VCaP (cell line): Measurements from ENCODE around the gene ABCC10.
"Not testable (repeated sequence)": the region's sequence is repeated elsewhere in the genome, so short reads cannot be mapped to it uniquely, and the experiment has no call there.

Experiments
- H3K27ac ChIP-seq: fragments of 450-650 bp; 2 replicates; pipeline ENCODE4 v1.5.1; 2017
- CTCF ChIP-seq: fragments of 450-650 bp; conservative IDR thresholded peaks from 2 replicates; pipeline ENCODE4 v1.5.1; 2017; ENCODE audit warnings: mild to moderate bottlenecking, moderate library complexity

The ABCC10 gene, protein sequence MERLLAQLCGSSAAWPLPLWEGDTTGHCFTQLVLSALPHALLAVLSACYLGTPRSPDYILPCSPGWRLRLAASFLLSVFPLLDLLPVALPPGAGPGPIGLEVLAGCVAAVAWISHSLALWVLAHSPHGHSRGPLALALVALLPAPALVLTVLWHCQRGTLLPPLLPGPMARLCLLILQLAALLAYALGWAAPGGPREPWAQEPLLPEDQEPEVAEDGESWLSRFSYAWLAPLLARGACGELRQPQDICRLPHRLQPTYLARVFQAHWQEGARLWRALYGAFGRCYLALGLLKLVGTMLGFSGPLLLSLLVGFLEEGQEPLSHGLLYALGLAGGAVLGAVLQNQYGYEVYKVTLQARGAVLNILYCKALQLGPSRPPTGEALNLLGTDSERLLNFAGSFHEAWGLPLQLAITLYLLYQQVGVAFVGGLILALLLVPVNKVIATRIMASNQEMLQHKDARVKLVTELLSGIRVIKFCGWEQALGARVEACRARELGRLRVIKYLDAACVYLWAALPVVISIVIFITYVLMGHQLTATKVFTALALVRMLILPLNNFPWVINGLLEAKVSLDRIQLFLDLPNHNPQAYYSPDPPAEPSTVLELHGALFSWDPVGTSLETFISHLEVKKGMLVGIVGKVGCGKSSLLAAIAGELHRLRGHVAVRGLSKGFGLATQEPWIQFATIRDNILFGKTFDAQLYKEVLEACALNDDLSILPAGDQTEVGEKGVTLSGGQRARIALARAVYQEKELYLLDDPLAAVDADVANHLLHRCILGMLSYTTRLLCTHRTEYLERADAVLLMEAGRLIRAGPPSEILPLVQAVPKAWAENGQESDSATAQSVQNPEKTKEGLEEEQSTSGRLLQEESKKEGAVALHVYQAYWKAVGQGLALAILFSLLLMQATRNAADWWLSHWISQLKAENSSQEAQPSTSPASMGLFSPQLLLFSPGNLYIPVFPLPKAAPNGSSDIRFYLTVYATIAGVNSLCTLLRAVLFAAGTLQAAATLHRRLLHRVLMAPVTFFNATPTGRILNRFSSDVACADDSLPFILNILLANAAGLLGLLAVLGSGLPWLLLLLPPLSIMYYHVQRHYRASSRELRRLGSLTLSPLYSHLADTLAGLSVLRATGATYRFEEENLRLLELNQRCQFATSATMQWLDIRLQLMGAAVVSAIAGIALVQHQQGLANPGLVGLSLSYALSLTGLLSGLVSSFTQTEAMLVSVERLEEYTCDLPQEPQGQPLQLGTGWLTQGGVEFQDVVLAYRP (N-terminal part only)

GRCh38 chr6:43427406-43428111, at the start of gene ABCC10:
Gene ABCC10, plus strand, starts transcription at chr6:43427541. Its CDS starts 438 bp downstream, at chr6:43427979.
- peak; percentile 59 for TF ChIP-seq CTCF
- H3K27ac ChIP-seq: peak within 1 kb of the TSS; percentile 87

DNA sequence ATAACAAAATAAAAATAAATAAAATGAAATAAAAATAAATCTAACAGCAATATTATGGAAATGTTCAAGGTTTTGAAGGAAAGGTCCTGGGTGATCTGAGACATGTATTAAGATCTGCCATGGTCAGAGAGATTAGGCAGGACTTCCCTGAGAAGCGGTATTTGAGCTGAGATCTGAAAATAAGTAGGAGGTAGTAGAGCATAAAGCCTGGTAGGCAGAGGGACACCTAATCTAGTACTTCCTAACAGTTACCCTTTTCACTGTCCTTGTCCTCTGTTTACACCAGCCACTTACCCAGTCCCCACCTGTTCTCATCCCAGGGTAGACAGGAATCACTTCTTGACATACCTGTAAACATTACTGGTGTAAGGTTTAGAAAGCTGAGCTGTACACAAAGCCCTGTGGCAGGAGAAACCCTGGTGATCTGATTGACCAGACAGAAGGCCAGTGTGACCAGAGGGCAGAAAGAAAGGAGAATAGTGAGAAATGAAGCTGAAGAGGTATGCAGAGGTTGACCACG, 49.6 kb upstream of the ABCC10 start:
- TF ChIP-seq CTCF: no peak
- no peak overlapping the region for H3K27ac ChIP-seq

DNA sequence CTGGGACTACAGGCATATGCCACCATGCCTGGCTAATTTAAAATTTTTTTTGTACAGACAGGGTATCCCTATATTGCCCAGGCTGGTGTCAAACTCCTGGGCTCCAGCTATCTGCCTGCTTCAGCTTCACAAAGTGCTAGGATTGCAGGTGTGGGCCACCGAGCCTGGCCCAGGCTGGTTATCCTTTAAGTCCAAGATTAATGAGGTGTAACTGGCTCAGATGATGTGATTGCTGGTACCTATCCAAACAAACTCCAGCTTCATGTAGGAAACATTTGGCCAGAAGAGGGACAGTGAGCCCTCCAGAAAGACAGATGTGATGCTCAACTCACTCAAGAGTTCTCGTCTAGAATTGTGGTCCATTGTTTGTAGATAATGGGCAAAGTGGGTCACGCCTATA, 48.7 kb upstream of the ABCC10 start:
- no peak for TF ChIP-seq CTCF
- no peak overlapping the region for H3K27ac ChIP-seq

DNA sequence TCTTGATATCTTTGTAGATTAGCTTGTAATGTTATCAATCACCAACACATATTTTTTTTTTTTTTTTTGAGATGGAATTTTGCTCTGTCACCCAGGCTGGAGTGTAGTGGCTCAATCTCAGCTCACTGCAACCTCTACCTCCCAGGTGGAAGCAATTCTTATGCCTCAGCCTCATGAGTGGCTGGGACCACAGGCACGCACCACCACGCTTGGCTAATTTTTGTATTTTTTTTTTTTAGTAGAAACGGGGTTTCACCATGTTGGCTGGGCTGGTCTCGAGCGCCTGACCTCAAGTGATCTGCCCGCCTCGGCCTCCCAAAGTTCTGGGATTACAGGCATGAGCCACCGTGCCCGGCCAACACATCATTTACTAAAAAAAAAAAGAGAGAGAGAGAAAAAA, 46.5 kb upstream of the ABCC10 start:
- not testable (repeated sequence) for H3K27ac ChIP-seq

DNA sequence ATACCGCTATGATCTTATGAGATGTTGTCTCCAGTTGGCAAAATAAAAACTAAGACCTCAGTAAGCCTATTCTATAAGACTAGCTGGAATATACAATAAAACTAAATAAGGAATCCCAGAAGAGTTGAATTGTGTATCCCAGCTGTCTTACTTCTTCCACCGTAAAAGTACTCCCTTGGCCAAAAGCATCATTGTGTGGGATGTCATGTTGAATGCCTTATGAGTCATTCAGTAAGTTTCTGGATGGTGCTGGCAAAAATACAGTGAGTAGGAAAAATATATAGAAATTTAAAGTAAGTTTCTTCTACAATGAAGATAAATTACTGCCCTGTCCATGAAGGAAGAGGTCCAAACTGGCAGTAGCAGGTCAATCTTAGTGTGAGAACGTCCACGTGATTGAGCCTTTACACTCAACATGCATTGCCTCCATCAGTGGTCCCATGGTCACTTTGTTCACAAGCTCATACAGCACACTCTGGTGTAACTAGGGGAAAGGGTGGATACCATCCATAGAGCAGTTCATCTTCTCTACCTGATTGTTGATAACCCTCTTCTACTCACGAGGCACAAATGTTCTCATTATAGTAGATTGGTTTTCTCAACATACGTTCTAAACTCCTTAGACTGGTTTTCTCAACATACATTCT, 44.2 kb upstream of the ABCC10 start:
- no peak overlapping the region for H3K27ac ChIP-seq
- TF ChIP-seq CTCF: no peak

DNA sequence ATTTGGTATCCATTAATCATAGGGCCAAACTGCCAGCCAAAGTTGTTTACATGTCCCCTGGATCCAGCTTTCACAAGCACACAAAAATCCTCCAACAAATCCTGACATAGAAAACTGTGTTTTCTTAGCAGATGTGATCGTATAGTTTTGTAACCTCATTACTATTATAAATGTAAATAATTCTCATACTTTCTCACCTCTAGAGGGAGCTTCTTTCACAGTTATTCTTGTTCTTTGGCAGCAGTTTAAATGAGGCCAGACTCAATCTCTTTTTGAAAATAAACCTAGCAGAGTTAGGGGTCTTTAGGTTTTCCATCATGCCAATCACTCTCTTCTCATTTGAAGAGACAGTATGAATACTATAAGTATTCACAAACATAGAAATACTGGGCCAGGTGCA, 40.8 kb upstream of the ABCC10 start:
- H3K27ac ChIP-seq: no peak overlapping the region
- peak; percentile 18; the same call in 1 of the 2 replicates for TF ChIP-seq CTCF
